GM19455 (cell line): ENCODE measurements around the gene SMIM20.
A peak's percentile ranks its signal among the peaks of the same experiment; 100 is the strongest.
"Not testable (repeated sequence)": the region's sequence is repeated elsewhere in the genome, so short reads cannot be mapped to it uniquely, and the experiment has no call there.

ENCODE experiments used
- ATAC-seq: cut with Tn5 transposase; IDR thresholded peaks from one replicate; pipeline ENCODE4 v1.9.1; 2021; ENCODE audit not compliant: unreplicated experiment

Gene SMIM20

DNA sequence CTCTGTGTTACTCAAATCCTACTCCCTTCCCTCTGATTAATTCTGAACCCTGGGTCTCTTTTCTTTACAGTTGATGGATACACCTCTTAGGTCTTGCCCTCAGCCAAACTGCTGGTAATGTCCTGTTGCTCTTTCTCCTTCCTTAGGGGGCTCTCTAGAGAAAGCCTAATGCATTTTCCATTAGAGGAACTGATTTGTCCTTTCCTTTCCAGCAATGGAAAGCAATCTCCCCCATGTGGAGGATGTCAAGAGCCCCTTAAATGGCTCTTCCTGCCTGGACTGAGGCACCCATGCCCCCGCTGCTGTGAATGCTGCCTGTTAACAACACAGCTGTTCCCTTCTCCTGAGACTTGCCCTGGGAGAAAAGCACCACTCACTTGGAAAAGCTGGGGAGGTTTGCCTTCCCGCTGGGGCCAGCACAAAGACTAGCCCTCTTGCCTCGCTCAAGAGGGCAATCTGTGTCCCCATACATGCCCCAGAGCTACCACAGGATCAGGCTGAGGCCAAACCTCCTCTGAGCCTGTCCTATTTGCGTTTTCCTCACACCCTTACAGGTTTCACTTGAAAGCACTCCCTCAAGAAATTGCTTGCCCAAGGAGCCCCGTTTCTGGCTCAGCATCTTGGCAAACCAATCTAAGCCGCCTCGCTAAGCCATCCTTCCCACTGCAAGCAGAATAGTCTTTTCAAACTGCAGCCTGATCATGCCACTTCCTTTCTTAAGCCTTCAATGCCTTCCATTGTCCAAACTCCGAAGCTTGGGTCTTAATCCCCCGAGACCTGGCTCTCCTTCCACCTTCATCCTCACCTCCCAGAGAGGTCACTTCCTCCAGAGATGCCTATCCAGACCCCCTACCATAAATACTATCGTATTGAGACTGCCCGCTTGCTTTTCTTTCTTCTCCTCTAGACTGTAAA is 23.2 kb upstream of the SMIM20 start:
- no peak for ATAC-seq

DNA sequence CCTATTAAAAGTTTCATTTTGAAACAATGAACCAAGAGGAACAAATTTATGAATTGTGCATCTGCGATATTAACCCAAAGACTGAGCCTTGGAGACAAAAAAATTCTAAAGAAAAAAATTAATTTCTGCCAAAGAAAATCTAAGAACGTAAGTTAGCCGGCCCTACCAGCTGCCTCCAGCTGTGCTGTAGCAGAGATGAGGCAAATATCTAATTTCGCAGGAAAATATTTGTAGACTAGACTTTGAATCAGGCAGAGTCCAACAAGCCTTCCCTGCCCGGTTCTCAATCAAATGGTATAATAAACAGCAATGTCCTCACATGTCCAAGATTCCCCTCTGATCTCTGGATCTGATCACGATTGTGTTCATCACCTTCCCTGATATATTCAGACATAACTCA is 21.2 kb upstream of the SMIM20 start:
- no peak for ATAC-seq

DNA sequence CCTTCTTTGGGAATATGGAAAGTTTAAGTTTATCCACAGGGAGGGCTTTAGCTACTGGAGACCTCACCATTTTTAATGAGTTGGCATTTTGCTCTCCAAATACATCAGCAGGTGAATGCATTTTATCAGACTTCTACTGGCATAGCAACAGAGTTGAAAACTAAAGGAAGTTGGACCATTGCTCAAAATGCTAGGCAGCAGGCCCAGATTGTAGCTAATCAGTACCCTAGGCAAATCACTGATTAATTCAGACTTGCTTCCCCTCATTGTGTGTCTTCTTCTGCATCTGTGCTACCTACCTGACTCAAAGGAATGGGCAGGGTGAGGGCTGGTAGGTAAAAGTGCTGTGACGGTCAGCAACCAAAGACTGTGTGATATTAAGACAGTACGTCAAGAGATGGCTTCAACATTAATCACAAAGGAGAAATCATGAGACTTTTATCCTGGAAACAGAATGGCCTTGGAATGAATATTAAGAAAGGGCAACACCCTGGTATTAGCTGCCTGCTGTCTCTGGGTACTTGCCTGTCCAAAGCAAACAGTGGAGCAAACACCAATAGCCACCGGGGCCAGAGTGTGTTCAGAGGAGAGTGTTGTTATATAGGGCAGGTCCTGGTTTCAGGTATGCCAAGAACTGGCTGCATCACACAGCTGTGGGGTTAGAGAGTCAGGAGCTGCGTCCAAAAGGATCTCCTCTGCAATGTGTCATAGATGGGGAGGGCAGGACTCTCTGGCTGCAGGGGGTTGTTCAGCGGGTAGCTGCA is 17.1 kb upstream of the SMIM20 start:
- no peak for ATAC-seq

DNA sequence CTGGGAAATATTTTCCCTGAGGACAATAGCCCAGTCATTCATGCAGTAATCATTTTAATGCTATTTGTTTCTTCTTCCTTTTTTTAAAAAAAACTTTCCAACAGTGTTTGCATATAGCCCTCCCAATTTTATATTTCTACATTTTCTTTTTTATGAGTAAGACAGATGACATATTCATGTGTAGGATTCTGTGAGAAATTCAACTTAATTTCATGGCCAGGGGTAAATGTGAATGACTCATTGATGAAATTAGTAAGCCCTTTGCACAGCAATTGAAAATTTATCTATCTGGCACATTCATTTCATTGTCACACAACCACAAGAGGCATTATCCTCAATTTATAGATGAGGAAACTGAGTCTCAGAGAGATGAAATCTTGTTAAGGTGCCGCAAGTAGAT is 13.7 kb upstream of the SMIM20 start:
- ATAC-seq: no peak

DNA sequence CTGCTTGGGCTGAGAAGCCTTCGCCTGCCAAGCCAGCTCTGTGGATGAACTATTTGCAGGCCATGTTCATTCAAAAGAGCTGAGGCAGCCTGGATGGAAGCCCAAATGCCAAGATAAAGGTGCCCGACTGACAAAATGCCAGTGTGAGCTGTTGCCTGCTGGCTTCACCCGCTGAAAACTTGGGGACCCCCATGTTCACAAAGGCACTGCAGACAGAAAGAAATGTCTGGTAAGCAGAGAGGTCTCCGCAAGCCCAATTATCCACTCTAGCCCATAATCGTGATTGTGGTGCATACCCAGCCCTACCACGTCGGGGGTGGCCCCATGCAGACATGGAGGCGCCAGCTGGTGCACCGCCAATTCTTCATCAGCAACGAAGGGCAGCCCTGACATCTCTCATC is 13.0 kb upstream of the SMIM20 start:
- no peak for ATAC-seq

DNA sequence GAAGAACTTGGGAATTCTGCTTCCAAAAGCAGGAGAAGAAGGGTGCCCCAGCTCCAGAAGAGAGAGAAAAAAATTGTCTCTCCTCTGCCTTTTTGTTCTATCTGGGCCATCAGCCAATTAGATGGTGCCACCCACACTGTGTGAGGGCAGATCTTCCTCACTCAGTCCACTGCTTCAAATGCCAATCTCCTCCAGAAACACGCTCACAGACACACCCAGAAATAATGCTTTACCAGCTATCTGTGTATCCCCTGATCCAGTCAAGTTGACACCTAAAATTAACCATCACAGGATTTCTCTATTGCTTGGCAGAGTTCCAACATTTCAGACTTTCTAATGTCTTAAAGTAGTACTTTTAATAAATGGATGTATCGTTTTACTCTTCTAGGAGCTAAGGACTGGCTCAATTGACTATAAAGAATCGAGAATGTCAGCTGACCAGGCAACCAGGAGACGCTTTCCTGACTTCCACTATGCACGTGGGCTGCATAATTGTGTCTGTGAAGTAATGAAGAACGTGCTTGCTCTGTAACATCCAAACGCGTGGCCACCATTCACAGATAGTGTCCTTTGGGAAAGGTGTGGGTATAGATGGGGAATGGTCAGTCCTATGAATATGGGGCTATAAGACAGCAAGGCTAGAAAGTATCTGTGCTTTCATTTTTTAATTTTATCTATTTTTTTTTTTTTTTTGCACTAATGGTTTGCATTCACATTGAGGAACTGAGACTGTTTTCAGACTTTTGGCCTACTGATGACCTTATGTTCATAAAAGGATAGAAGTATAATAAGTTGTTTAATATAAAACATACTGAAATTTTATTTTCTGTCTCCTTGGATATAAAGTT is 9.9 kb upstream of the SMIM20 start:
- ATAC-seq: no peak

DNA sequence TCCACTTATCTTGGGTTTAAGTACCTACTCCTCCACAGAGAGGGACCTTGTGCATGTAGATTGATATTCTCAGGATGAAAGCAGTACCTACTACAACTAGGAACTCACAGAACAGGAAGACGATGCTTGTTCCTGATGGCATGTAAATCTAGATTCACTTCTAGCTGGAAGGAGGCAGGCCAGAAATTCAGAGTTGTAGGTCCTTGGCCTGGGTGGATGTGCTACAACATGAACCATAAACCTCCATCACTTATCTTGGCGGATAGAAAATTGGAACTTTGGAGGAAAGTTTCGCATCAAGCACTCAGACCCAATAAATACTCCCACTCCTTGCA is 9.3 kb upstream of the SMIM20 start:
- ATAC-seq: no peak

DNA sequence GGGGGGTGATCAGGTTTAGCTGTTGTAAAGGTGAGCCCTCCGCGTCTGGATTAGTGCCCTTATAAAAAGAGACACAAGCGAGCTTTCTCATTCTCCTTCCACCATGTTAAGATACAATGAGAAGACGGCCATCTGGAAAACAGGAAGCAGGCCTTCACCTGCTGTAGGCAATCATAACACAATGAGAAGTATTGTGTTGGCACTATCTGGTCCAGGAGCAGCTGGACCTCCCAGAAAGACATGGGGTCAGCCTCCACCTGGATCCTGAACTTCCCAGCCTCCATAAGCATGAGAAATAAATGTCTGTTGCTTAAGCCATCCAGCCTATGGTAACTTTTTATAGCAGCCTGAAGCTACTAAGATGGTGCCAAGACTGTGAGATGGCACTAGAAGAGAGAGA is 8.6 kb upstream of the SMIM20 start:
- no peak for ATAC-seq

DNA sequence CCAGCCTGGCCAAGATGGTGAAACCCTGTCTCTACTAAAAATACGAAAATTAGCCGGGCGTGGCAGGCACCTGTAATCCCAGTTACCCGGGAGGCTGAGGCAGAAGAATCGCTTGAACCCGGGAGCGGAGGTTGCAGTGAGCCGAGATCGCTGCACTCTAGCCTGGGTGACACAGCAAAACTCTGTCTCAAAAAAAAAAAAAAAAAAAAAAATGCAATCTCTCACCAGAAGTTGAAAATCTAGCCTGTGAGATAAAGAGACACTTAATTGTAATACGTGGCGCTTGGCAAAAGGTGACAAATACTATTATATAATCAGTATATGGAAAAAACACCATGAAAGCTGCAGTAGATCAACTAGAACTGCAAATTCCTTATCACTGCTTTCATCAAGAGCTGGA is 7.9 kb upstream of the SMIM20 start:
- ATAC-seq: not testable (repeated sequence)

DNA sequence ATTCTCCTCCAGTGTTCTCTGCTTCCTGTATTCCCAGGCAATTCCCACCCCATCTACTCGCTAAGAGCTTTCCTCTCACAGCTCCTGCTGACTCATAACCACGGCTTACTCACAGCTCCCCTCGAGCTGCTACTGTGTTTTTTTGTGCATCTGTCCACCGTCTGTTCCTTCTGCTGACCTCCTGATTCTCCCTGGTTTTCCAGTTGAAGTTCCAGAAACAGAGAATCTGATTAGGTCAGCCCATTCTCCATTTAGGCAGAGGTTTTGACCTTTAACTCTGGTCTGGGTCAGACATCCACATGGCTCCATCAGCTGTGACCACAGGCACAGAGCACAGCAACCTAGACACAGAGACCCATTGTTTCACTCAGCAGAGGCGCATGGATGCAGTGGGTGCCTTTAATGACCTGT is 5.5 kb upstream of the SMIM20 start:
- no peak for ATAC-seq

DNA sequence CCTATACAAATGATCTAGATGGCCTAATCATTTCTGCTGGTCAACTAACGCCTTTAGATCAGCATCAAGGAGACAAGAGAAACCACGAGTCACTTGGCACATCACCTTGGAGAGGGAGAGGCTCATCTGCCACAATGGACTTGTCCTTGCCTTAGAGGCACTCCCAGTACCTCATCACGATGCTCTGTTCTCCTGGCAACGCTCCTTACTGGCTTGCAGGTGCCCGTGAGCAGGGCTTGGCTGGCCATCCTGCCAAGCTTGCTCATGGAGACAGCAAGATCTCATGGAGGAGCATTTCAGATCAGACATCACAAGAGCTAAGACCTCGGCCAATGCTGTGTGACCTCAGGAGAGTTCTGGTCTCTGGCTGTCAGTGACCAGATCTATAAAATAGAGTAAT is 2.7 kb upstream of the SMIM20 start:
- ATAC-seq: no peak

DNA sequence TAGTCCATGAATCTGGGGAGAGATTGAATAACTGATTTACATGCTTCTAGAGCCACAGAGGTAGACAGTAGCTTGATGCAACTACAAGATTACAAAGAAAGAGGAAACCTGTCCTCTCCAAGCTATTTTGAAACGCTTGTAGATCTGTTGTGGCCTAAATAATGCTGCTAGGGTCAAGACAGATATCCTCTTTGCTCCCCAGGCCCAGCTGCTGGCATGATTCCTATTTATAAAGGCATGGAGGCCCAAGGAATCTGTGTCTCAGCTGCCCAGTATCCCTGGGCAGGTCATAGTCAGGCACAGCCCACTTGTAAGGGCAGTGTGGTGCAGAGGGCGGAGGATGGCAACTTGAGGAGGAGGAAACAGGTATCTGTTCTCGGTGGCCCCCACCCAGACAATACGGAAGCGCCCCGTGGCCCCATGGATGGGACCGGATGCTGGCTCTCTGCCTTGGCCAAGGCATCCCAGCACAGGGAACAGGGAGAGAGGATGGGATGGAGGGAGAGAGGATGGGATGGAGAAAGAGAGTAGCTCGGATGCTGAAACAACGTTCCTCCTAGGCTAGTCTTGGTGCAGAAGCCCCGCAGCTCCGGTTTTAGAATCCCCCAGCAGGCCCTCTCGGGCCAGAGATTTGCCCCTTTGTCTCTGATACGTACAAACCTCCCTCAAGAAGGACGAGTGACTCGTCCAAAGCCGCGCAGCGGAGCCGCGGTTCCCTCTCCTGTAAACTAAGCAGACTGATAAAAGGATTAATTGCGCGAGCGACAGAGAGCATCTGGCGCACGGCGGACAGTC is 767 bp upstream of the SMIM20 start:
- ATAC-seq: peak; percentile 12

DNA sequence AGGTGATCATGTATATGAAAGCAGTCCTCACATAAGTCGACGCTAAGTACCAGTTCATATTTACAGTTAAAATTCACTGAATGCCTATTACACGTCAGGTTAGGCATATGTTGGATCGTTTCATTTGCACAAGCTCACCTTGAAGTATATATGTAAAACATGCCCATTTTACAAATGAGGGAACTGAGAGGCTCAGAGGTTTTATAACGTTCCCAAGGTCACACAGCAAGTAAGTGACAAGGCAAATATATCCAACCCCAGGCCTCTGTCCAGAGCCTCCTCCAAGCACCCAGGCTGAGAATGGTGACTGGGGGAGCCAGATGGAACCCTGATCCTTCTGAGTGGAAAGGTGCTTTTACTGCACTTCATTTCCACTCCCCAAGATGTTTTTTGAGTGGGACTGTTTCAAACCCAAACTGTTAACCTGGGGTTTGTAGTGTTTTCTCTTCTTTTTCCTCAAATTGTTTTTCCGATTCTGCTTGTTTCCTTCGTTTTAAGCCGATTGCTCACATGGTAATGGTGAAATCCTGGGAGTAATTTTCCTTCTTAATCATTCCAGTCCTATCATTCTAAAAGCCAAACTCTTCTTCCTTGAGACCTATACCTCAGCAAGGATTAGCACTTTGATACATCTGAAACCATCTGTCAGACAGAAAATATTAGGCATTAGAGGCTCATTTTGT is 791 bp downstream of the SMIM20 start:
- peak; percentile 9 for ATAC-seq

DNA sequence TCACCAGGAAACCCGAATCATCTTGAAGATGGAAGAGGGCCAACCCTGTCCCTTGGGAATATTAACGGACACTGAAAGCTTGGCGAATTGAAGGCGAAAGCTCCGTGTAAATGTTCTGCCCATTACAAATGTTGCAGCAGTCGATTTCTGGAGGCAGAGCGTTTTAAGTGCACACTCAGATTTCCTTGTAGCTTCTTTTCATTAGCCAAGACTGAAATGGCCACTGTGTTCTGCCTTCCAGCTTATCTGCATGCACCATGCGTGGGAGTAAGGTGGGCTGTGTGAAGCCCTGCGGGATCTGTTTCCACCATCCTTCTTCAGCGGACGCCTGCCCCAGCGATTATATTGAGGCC is 1.3 kb downstream of the SMIM20 start:
- no peak for ATAC-seq

DNA sequence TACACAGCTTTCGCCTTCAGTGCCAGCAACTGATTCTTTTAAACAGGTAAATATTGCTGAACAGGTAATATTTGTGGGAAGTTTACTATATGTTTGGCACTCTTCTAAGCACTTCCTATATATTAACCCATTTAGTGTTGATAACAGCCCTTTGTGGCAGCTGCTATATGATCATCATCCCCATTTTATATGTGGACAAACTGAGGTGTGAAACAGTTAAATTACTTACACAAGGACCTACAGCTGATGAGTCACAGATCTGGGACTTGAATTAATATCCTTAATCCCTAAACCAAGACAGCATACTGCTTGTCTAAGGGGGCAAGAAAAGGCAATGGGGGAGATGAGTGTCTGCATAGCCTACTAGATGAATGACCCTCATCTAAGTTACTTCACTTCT is 2.9 kb downstream of the SMIM20 start:
- ATAC-seq: no peak

DNA sequence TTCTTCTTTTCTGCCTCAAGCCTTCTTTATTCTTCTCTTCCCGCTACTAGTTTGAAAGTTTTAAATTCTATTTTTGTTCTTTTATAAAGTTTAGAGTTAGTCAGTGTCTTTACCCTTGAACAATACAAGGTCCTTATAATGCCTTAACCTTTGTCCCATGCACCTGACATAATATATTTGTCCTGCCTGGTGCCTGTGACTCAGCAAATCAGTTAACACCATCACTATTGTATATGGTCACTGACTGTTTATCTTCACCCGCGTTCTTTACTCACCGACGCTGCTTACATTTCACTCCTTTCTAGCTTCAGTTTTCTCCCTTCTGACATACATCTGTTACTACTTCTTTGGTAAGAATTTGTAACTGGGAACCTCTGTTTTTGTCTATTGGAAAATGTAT is 5.7 kb downstream of the SMIM20 start:
- no peak for ATAC-seq

DNA sequence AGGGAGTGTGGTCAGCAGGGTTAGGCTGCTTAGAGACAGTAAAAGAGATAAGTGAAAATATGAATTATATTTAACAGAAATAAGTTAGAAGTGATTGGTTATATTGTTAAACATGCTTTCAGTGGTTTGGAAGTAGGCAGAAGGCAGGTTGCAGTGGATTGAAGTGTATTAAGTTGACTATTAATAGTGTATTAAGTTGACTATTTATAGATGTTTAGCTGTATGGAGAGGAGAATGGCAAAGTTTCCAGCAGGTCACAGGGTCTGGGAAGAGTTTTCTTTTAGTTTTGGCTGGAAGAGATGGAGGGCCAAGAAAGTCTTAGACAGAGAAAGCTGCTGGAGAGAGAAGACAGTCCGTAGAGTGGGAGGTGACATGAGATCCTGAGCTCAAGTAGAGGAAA is 7.9 kb downstream of the SMIM20 start:
- ATAC-seq: no peak

DNA sequence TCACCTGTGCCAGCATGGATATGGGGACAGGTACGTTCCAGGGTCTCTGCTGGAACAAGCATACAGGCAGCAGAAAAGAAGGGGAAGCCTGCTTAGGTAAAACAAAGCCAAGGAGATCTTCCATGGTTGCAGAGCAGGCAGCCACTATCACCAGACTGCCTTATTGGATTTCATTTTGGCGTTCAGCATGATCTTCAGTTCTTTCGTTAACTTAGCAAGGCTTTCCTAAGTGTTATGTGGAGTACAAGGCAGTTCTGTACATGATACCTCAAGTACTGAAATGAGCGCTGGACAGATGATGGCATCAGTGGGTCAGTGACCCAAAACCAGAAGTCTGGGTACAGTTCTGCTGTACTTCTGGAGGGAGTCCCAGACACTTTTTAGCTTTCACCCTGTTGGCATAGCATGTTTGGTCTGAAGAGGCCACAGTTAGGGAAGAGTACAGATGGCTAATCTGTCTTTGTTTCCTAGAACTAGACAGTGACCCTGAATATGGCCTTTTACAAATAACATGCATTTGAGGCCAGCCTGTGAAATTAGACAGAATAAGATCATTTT is 8.9 kb downstream of the SMIM20 start:
- no peak for ATAC-seq

DNA sequence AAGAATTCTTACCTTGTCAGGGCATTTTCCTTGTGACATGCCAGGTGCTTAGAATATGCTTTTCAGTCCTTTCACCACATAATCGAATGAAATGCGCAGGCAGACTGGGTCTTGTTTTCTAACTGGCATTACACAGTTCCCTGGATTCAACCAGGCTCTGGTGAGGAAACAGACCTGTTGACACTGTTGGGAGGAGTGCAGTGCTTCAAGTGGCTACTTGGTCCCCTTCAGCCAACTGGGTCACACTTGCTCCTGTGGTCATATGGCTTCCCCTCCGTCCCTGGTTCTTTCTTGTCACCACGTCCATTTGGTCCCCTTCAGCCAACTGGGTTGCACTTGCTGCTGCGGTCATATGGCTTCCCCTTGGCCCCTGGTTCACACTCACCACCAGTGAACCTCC is 9.7 kb downstream of the SMIM20 start:
- no peak for ATAC-seq
